Neural progenitor cell (in vitro differentiated cells): Measurements from ENCODE around the gene SH3BP2. TPM values are rescaled to one million over a fixed set of nuclear protein-coding genes. Genes with fewer than 3 reads are reported as not detected.

ENCODE experiments used
- DNase-seq: peaks from one replicate; pipeline ENCODE4 v3.0.0-alpha.2; 2016; ENCODE audit warnings: low spot score
- H2AFZ ChIP-seq: fragments of 200-600 bp; sonication (generic); replicated peaks from 2 replicates; pipeline ENCODE4 v1.6.1; 2016; ENCODE audit warnings: antibody characterized with exemption
- H3F3A ChIP-seq: fragments of 200-600 bp; sonication (generic); 2 replicates; pipeline ENCODE4 v1.6.1; 2016; ENCODE audit warnings: antibody characterized with exemption, low read depth
- H3K27ac ChIP-seq: fragments of 200-600 bp; sonication (generic); 2 replicates; pipeline ENCODE4 v1.5.1; 2016; ENCODE audit warnings: mild to moderate bottlenecking
- H3K27me3 ChIP-seq: fragments of 200-600 bp; sonication (generic); 2 replicates; pipeline ENCODE4 v1.6.1; 2016; ENCODE audit warnings: mild to moderate bottlenecking, moderate library complexity
- H3K36me3 ChIP-seq: fragments of 200-600 bp; sonication (generic); 2 replicates; pipeline ENCODE4 v1.5.1; 2016
- H3K4me1 ChIP-seq: fragments of 200-600 bp; sonication (generic); 2 replicates; pipeline ENCODE4 v1.6.1; 2016; ENCODE audit warnings: mixed run types
- H3K4me2 ChIP-seq: fragments of 200-600 bp; sonication (generic); 2 replicates; pipeline ENCODE4 v1.6.1; 2016
- H3K4me3 ChIP-seq: fragments of 200-600 bp; sonication (generic); 2 replicates; pipeline ENCODE4 v1.5.1; 2016
- H3K79me2 ChIP-seq: fragments of 200-600 bp; sonication (generic); 2 replicates; pipeline ENCODE4 v1.6.1; 2016; ENCODE audit warnings: low read depth
- H3K9ac ChIP-seq: fragments of 200-600 bp; sonication (generic); 2 replicates; pipeline ENCODE4 v1.6.1; 2016
- H3K9me3 ChIP-seq: fragments of 200-600 bp; sonication (generic); 2 replicates; pipeline ENCODE4 v1.5.1; 2016; ENCODE audit warnings: low read depth
- H4K20me1 ChIP-seq: fragments of 200-600 bp; sonication (generic); 2 replicates; pipeline ENCODE4 v1.6.1; 2016; ENCODE audit warnings: low read depth
- H3K27ac Mint-ChIP-seq: 3 replicates; pipeline ENCODE4 v1.8.0; 2021; ENCODE audit warnings: mixed read lengths
- H3K27me3 Mint-ChIP-seq: 2 replicates; pipeline ENCODE4 v1.8.0; 2022; ENCODE audit warnings: low read depth, mild to moderate bottlenecking, inconsistent platforms, moderate library complexity, mixed read lengths; ENCODE audit not compliant: insufficient read depth
- H3K36me3 Mint-ChIP-seq: 3 replicates; pipeline ENCODE4 v1.8.0; 2021; ENCODE audit warnings: mixed read lengths
- H3K4me1 Mint-ChIP-seq: 3 replicates; pipeline ENCODE4 v1.8.0; 2021; ENCODE audit warnings: mixed read lengths
- H3K4me3 Mint-ChIP-seq: 3 replicates; pipeline ENCODE4 v1.8.0; 2021; ENCODE audit warnings: mild to moderate bottlenecking, moderate library complexity, mixed read lengths
- H3K9me3 Mint-ChIP-seq: 3 replicates; pipeline ENCODE4 v1.8.0; 2020; ENCODE audit warnings: mixed read lengths
- EZH2 ChIP-seq: fragments of 200-600 bp; sonication (generic); IDR thresholded peaks from 2 replicates; pipeline ENCODE4 v1.6.1; 2017; ENCODE audit warnings: antibody characterized with exemption, mild to moderate bottlenecking, moderate library complexity
- EZH2phosphoT487 ChIP-seq: fragments of 200-600 bp; sonication (generic); IDR thresholded peaks from 2 replicates; pipeline ENCODE4 v1.6.1; 2017; ENCODE audit warnings: antibody characterized with exemption
- total RNA-seq: library from RNA; depleted of rRNA; stranded (reverse); fragments of >200 nt; gene quantifications from 2 replicates; pipeline ENCODE4 v1.2.3, GENCODE V29; 2015; ENCODE audit warnings: low replicate concordance
- TF ChIP-seq, protein P1 (sequence below): fragments of 200-600 bp; sonication (generic); IDR thresholded peaks from 2 replicates; pipeline ENCODE4 v1.5.1; 2017; ENCODE audit warnings: antibody characterized with exemption, mild to moderate bottlenecking

The SH3BP2 gene
- total RNA-seq, 1 donor from 2014 or later: 11.8 TPM

DNA sequence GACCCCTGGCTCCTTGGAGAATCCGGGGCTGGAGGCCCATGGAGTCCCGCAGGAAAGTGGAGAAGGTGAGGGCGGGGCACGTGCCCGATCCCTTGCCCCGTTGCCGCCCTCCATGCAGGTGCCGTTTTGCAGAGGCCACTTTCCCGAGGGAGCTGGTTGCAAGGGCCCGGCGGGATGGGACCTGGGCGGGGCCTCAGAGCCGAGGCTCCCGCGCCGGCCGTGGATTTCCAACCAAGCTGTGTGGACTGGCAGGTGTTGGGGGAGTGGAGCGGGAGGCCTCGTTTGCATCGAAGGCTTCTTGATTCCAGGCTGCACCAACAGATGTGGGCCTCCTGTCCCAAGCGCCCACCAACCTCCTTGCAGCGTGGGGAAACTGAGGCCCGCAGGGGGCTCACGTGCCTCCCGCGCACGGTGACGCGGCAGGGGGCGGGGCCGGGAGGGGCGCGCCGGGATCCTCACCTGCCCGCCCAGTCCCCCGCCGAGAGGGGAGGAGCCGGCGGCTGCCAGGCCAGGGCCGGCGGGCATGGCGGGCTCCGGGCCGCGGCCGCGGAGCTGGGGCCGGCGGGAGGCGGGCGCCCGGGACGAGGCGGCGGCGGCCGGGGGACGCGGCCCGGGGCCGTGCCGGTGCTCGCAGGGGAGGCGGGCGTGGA is 24.9 kb downstream of the SH3BP2 start:
- Mint-ChIP-seq H3K9me3 (peaks cover 13% of the 10 kb centered on the region), H3K36me3 (no peaks in the 10 kb centered on the region), H3K27ac (no peak overlapping the region), H3K4me1 (peaks cover 20% of the 10 kb centered on the region), H3K4me3 (peak overlapping the region; percentile 84), H3K27me3 (peaks cover 7% of the 10 kb centered on the region)
- TF ChIP-seq, protein P1, sequence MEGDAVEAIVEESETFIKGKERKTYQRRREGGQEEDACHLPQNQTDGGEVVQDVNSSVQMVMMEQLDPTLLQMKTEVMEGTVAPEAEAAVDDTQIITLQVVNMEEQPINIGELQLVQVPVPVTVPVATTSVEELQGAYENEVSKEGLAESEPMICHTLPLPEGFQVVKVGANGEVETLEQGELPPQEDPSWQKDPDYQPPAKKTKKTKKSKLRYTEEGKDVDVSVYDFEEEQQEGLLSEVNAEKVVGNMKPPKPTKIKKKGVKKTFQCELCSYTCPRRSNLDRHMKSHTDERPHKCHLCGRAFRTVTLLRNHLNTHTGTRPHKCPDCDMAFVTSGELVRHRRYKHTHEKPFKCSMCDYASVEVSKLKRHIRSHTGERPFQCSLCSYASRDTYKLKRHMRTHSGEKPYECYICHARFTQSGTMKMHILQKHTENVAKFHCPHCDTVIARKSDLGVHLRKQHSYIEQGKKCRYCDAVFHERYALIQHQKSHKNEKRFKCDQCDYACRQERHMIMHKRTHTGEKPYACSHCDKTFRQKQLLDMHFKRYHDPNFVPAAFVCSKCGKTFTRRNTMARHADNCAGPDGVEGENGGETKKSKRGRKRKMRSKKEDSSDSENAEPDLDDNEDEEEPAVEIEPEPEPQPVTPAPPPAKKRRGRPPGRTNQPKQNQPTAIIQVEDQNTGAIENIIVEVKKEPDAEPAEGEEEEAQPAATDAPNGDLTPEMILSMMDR: no peak
- no peak for TF ChIP-seq EZH2phosphoT487
- no peak for TF ChIP-seq EZH2
- Histone ChIP-seq H3K4me1 (no peaks in the 10 kb centered on the region), H3K79me2 (peaks cover 22% of the 10 kb centered on the region), H2AFZ (peak overlapping the region; percentile 77), H3K36me3 (no peaks in the 10 kb centered on the region), H3F3A (peaks cover 12% of the 10 kb centered on the region), H3K9me3 (peaks cover 3% of the 10 kb centered on the region), H3K27me3 (peaks cover 14% of the 10 kb centered on the region), H3K9ac (no peak overlapping the region), H4K20me1 (no peaks in the 10 kb centered on the region), H3K4me2 (peak overlapping the region; percentile 92), H3K27ac (no peak overlapping the region), H3K4me3 (peak overlapping the region; percentile 74)
- peak; percentile 81 for DNase-seq

DNA sequence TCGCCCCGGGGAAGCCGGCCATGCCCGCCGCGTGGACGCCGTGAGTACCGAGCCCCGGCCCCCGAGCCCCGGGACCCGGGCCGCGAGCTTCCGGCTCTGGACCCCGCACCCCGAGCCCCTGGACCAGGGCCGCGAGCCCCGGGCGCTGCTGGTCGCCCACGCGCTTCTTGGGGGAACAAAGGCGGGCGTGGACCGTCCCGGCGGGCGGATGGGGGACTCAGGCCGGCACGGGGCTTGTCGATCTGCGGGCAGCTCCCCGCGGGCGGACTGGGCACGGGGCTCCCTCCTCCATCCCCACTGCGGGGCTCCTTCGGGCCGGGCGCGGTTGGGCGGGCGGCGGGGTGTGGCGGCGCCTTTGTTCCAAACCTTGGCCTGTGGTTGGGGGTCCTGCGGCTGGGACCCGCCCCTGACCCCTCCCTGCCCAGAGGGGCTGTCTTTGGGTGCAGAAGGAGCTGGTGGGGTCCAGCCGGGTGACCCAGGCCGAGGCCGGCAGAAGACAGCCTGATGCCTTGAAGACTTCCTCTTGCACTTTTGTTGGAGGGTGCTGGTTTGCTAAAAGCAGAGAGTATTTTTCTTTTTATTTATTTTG is 25.6 kb downstream of the SH3BP2 start:
- peak; percentile 60 for DNase-seq
- H3K4me1 Mint-ChIP-seq: peaks cover 15% of the 10 kb centered on the region
- no peak overlapping the region for H3K27ac Mint-ChIP-seq

DNA sequence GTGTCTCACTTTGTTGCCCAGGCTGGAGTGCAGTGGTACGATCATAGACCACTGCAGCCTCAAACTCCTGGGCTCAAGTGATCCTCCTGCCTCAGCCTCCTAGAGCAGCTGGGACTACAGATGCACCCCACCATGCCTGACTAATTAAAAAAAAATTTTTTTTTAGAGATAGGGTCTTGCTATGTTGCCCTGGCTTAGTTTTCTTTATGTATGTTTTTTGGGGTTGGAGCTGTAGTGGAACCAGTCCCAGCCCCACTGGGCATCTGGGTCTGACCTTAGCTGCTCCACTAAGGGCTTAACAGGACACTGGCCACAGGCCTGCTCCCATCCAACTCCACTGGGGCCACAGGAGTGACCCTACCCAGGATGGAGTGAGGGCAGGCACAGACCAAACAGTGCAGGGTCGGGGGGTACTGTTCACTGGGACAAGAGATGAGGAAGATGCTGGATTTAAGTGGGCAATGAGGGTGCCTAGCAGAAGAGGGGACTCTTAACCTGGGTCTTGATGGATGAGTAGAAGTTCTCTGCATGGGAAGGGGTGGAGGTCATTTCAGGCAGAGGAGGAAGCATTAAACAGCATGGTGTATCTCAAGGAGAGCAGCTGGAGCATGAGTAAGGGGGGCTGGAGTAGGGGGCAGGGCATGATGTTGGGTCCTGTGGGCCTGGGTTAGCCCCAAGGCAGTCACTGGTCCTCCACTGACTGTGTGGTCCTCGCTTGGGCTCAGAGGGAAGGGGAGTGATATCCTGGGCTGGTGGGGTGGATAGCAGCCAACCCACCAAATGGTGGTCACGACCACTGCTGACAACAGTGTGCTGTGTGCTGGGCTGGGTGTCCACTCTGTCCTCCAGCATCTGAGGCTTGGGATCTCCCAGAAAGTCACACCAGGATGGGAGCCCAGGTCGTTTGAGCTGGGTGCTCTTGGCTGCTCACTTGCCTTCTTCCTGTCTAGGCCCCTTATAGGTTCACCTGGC is 26.6 kb downstream of the SH3BP2 start:
- Histone ChIP-seq H3K27me3 (peaks cover 14% of the 10 kb centered on the region), H2AFZ (no peak overlapping the region), H3K4me2 (peak overlapping the region; percentile 92), H3K4me1 (no peaks in the 10 kb centered on the region), H3K9ac (no peak overlapping the region), H4K20me1 (no peaks in the 10 kb centered on the region), H3K79me2 (peaks cover 22% of the 10 kb centered on the region), H3K27ac (no peak overlapping the region), H3K36me3 (no peaks in the 10 kb centered on the region), H3K4me3 (peak overlapping the region; percentile 74), H3K9me3 (peaks cover 3% of the 10 kb centered on the region), H3F3A (peaks cover 12% of the 10 kb centered on the region)
- no peak for DNase-seq
- Mint-ChIP-seq H3K36me3 (no peaks in the 10 kb centered on the region), H3K4me1 (peaks cover 12% of the 10 kb centered on the region), H3K27me3 (peaks cover 3% of the 10 kb centered on the region), H3K9me3 (peaks cover 13% of the 10 kb centered on the region), H3K4me3 (peak overlapping the region; percentile 85), H3K27ac (peak overlapping the region; percentile 10)
- TF ChIP-seq, protein P1: no peak
- no peak for TF ChIP-seq EZH2phosphoT487

More for the DNA sequence above, 25.6 kb downstream of the SH3BP2 start:
- H3K4me1 ChIP-seq: no peaks in the 10 kb centered on the region
- H4K20me1 ChIP-seq: no peaks in the 10 kb centered on the region
- Mint-ChIP-seq H3K36me3 (no peaks in the 10 kb centered on the region), H3K9me3 (peaks cover 13% of the 10 kb centered on the region), H3K4me3 (peak overlapping the region; percentile 85), H3K27me3 (peaks cover 6% of the 10 kb centered on the region)
- H3K79me2 ChIP-seq: peaks cover 22% of the 10 kb centered on the region
- H3K9me3 ChIP-seq: peaks cover 3% of the 10 kb centered on the region
- H3K27me3 ChIP-seq: peaks cover 14% of the 10 kb centered on the region
- H3K36me3 ChIP-seq: no peaks in the 10 kb centered on the region
- H3F3A ChIP-seq: peaks cover 12% of the 10 kb centered on the region
- no peak for TF ChIP-seq EZH2
- no peak for TF ChIP-seq EZH2phosphoT487
- TF ChIP-seq, protein P1: no peak
- H3K27ac ChIP-seq: no peak overlapping the region
- H2AFZ ChIP-seq: peak overlapping the region; percentile 86
- peak overlapping the region; percentile 62 for H3K9ac ChIP-seq
- H3K4me2 ChIP-seq: peak overlapping the region; percentile 92
- H3K4me3 ChIP-seq: peak overlapping the region; percentile 74
